Measurements from ENCODE around the gene EPHA6.

Gene EPHA6

DNA sequence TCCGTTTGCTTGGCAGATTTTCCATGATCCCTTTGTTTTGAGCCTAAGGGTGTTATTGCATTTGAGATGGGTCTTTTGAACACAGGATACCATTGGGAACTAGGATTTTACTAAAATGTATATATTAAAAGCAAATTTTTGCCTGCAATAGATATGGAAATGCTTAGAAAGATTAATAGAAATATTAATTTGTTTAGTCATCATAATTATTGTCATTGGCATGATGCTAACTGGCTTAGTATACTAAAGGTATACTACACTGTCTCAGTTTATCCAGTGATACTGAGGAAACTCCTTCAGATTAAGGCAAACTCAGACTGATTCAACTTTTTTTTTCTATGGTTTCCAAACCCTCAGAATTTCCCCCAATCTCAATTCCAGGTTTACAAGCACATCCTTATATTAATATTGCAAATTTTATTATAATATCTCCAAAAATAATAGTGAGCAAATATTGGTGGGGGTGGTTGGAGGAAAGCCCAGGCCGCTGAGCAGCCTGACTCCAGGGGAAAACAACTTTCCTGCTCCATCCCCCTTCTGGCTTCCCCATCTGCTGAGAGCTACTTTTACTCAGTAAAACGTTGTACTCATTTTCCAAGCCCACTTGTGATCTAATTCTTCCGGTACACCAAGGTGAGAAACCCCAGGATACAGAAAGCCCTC lies 291.7 kb downstream of the EPHA6 start:
- TF ChIP-seq, protein P1, sequence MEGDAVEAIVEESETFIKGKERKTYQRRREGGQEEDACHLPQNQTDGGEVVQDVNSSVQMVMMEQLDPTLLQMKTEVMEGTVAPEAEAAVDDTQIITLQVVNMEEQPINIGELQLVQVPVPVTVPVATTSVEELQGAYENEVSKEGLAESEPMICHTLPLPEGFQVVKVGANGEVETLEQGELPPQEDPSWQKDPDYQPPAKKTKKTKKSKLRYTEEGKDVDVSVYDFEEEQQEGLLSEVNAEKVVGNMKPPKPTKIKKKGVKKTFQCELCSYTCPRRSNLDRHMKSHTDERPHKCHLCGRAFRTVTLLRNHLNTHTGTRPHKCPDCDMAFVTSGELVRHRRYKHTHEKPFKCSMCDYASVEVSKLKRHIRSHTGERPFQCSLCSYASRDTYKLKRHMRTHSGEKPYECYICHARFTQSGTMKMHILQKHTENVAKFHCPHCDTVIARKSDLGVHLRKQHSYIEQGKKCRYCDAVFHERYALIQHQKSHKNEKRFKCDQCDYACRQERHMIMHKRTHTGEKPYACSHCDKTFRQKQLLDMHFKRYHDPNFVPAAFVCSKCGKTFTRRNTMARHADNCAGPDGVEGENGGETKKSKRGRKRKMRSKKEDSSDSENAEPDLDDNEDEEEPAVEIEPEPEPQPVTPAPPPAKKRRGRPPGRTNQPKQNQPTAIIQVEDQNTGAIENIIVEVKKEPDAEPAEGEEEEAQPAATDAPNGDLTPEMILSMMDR (IDR thresholded peaks at IDR 0.05; ENCODE audit: low read depth, low read length), result no peak
- no peak overlapping the region for H3K4me3 ChIP-seq (ENCODE audit: low read depth, low read length)

DNA sequence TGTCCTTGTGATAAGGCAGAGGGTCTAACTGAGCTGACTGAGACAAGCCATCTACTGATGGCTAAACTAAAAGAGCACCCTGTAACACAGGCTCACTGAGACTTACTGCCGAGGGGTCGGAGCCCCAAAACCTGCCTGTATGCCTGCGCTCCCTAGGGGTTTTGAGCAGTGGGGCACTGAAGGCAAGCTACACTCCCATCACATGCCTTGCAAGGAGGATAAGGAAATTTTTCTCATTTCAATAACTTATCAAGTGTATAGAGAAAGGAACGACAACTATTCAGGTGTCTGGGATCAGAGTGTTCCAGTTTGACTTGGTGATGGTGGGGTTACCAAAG lies 292.2 kb downstream of the EPHA6 start:
- no peak overlapping the region for H3K4me3 ChIP-seq (ENCODE audit: low read depth, low read length)
- TF ChIP-seq, protein P1 (IDR thresholded peaks at IDR 0.05; ENCODE audit: low read depth, low read length), result no peak

DNA sequence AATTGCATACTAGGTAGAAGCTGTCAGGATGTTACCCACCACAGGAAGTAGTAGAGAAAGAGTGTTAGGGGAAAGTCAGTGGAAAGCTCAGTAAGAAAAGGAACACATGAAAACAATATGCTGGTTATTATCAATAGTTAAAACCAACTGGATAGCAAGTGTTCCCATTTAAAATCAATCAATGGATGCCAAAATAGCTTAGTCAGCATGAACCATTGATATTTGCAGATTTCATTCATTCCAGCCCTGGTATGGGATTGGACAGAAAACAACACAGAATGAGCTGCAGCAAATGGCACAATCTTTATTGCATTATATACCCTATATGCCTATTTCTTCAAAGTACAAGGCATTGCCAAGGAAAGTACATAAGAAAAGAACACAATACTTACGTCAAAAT lies 293.7 kb downstream of the EPHA6 start:
- TF ChIP-seq, protein P1 (IDR thresholded peaks at IDR 0.05; ENCODE audit: low read depth, low read length), result no peak
- H3K4me3 ChIP-seq (ENCODE audit: low read depth, low read length), result no peak overlapping the region

DNA sequence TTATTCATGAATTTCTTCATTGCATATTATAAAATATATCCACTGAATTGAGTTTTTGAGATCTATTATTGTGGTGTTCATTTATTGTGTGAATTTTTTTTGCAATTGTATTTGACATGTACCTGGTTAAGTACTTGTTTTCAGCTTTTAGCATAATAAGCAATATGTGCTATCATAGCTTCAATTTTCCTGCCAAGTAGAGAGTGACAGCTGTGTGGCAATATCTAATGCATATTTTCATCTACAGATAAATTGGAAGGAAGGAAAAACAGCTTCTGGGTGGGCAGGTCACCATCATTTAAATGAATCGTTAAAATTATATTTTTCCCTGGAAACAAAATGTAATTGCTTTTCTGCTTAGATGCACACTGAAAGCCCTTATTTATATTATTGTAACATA lies 296.9 kb downstream of the EPHA6 start:
- TF ChIP-seq, protein P1 (IDR thresholded peaks at IDR 0.05; ENCODE audit: low read depth, low read length), result no peak

DNA sequence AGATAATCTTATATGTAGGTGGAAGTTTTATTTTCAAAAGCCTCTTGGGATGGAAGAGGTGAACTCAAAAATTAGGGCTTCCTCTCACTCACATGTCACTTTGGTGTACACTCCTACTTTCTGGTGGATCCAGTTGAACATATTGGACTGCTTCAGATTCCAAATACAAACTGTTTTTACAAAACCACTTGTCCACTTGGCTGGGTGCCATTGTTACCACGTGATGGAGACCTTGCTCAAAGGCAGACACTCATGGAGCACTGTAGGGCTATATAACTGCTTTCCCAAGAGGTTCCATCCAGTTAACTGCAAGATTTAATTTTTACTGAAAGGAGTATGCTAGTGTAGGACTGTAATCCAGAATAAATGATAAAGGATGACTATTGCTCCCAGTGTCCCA lies 307.0 kb downstream of the EPHA6 start:
- TF ChIP-seq, protein P1 (IDR thresholded peaks at IDR 0.05; ENCODE audit: low read depth, low read length), result no peak
- no peak overlapping the region for H3K4me3 ChIP-seq (ENCODE audit: low read depth, low read length)

More for the DNA sequence above, 296.9 kb downstream of the EPHA6 start:
- no peak overlapping the region for H3K4me3 ChIP-seq (ENCODE audit: low read depth, low read length)

DNA sequence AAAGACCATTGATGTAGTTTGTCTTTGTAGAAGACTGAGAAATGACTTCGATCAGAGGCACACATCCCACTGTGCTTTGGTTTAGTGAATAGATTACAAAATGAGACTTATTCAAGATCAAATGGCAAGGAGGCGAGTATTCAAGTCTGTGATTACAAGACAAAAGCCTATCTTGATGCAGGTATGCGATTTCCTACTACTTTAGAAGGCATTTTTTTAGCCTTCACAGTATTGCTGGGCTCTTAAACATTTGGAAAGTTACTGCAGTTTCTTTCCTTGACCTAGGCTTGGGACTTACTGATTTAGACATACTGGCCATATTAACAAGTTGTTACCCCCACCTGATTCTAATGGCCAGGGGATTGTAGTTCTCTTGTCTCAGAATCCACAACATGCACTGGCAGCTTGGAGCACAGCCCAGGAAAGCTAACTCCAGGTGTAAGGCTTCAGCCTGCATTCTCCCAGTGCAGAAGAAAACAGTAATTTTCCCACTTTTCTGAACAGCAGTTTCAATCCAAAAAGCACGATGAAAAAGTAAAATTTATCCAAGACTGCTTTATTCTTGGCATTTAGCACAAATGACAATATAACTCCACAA lies 311.6 kb downstream of the EPHA6 start:
- H3K4me3 ChIP-seq (ENCODE audit: low read depth, low read length), result no peak overlapping the region
- TF ChIP-seq, protein P1 (IDR thresholded peaks at IDR 0.05; ENCODE audit: low read depth, low read length), result no peak

DNA sequence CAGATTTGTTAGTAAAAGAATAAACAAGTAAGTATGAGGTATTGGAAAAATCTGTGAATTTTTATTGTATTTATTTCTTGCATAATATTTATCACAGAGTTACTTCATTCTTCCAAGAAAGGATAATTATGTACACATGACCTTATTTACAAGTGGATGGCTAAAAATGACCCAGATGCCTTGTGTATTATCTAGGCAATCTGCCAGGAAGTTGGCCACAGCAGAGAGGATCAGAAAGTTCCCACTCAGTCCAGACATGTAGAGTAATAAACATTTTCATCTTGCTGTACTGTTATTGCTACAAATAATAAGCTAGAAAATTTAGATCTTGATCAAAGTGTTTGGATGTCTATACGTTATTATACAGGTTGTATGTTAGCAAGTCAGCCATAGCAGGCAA lies 317.1 kb downstream of the EPHA6 start:
- TF ChIP-seq, protein P1 (IDR thresholded peaks at IDR 0.05; ENCODE audit: low read depth, low read length), result no peak
- H3K4me3 ChIP-seq (ENCODE audit: low read depth, low read length), result no peak overlapping the region
